GM13976 (cell line): ENCODE results near the gene PROKR2.

Experiments
- DNase-seq: peaks from one replicate; pipeline ENCODE4 v3.0.0; 2012; ENCODE audit warnings: low spot score
- CTCF ChIP-seq: IDR thresholded peaks from 2 replicates; pipeline ENCODE4 v1.5.1; 2012; ENCODE audit warnings: borderline replicate concordance, mild to moderate bottlenecking; ENCODE audit not compliant: insufficient read depth; ENCODE audit errors: extremely low read depth, missing control alignments, control extremely low read depth
- in situ Hi-C: fragments of 300-500 bp; cut with MboI; formaldehyde crosslinking; loops from one replicate; pipeline ENCODE4 v1.12.0; 2022; ENCODE audit warnings: low sequenced_read_pairs, mixed read lengths, inconsistent platforms; ENCODE audit not compliant: unreplicated experiment

Gene PROKR2

GRCh38 chr20:5298811-5299210, 17.9 kb downstream of the PROKR2 start:
- no peak for TF ChIP-seq CTCF
- in situ Hi-C loops = no loop called here
- DNase-seq = no peak

GRCh38 chr20:5297280-5298004, 19.3 kb downstream of the PROKR2 start:
- in situ Hi-C loops = no loop called here
- TF ChIP-seq CTCF = no peak
- no peak for DNase-seq

DNA sequence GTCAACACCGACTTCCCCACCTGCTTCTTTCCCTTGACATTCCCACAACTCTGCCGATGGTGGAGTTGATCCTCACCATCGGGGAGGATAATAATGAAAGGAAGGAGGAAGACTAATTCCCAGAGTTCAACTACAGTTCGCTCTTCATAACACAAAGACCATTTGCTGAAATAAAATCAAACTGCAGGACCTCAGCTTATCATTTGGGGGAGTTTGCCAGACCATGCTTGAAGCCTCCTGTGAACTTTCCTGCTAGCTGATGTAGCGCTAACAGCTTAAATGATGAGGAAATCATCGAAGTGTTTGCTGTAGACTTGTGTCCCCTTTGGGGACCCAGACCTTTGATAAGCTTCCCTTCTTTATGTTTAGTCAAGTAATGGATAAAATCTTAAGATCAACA, 26.2 kb downstream of the PROKR2 start:
- no peak for TF ChIP-seq CTCF
- DNase-seq = no peak
- in situ Hi-C loops = no loop called here

DNA sequence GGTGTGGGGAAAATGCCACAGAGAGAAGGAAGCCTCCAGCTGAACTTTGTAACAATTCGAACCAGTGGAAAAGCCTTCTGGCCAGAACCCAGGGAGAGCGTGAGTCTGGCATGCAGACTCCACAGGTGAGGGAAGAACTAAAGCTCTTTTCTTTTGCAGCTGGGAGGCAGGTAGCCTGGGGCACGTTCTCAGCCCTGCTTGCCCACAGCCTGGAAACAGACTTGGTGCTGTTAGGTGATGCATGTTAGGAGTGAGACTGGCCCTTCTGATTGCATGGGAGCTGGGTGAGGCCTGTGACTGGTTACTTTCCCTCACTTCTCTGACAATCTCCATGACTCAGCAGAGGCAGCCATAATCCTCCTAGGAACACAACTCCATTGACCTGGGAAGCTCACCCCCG, 34.2 kb downstream of the PROKR2 start:
- in situ Hi-C loops = no loop called here
- TF ChIP-seq CTCF = no peak
- DNase-seq = no peak

DNA sequence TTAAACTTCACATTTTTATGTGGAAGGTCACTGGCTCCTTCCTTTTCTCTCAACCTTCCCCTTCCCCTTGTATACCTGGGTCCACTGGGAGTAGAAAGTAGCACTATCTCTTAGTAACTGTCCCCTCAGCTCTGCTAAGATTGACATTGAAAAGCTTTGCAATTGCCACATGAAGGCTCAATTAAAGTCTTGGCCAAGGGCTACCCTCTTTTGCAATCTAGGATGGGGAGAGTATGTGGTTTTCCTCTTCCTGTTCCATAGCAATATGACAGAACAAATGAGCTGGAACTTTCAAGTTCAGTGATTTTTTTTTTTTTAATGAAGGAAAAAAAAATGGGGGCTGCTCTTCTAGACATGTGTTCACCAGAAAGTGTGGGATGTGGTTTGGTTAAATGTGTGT, 37.1 kb downstream of the PROKR2 start:
- in situ Hi-C loops = no loop called here
- no peak for TF ChIP-seq CTCF

GRCh38 chr20:5272268-5272667, 44.5 kb downstream of the PROKR2 start:
- DNase-seq = no peak
- in situ Hi-C loops = no loop called here
- TF ChIP-seq CTCF = no peak

More for the DNA sequence above, 37.1 kb downstream of the PROKR2 start:
- DNase-seq = no peak
